NOMO-1 treated with DMSO at 0.1 percent for 48 hours (cell line): ENCODE results near the gene ARHGAP18.

Experiments
- DNase-seq: peaks from one replicate; lab custom pipeline; 2025; ENCODE audit not compliant: unreplicated experiment; lab: John Stamatoyannopoulos, UW

The ARHGAP18 gene

DNA sequence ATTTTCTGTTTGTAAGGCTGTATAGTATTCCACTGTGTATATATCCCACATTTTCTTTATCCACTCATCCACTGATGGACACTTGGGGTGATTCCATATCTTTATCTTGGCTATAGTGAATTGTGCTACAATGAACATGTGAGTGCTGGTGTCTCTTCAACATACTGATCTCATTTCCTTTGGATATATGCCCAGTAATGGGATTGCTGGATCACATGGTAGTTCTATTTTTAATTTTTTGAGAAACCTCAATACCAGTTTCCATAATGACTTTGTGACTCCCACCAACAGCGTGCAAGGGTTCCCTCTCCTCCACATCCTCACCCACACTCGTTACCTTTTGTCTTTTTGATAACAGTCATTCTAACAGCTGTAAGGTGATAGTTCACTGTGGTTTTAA lies 166.0 kb downstream of the ARHGAP18 start:
- DNase-seq = no peak

DNA sequence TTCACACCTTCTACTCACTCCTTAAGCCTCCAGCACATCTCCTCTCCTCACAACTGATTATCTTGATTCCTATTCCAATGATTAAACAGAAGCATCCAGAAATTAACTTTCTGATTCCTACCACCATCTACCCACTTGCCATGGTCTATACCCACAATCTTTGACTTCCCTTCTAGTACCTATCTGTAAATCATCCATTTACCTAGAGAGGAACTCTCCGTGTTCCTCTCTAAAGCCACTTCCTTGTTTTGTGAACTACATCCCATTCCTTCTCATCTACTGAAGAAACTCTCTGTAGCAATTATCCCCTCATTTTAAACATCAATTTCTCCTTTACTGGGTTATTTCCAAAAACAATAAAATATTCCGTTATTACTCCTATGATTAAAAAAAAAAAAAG lies 167.3 kb downstream of the ARHGAP18 start:
- peak; percentile 16 for DNase-seq

- no peak for DNase-seq
Measured at GRCh38 chr6:129539032-129539431, 170.9 kb downstream of the ARHGAP18 start.

DNA sequence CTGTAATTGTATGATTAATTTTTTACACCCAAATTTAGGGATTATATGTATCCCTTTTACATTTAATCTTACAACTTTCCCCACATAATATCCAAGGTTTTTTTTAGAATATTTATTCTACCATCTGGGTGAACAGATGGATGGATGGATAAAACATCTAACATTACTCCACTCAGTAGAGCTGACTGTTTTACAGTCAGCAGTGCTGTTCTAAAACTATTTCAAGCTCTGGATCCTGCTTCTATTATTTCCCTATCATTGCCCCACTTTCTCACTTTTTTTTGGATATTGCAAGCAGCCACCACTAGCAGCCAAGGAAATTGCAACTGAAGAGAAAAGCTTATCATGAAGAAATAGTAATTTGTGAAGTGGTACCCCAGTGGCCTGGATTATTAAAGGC lies 173.7 kb downstream of the ARHGAP18 start:
- DNase-seq = no peak

GRCh38 chr6:129534926-129535325 lies 175.1 kb downstream of the ARHGAP18 start:
- DNase-seq = no peak
